HepG2 (cell line): ENCODE data around the gene CLEC16A. TPM values are rescaled to one million over a fixed set of nuclear protein-coding genes. Genes with fewer than 3 reads are reported as not detected.

Experiments used
- ATAC-seq: fragments of 200-7000 bp; cut with Tn5 transposase; 3 replicates; pipeline ENCODE4 v1.9.1; 2020; ENCODE audit warnings: mild to moderate bottlenecking, moderate library complexity
- BruUV-seq: library from RNA; stranded (reverse); fragments of 400-500 nt; replicated peaks from 2 replicates; lab custom pipeline; 2021; lab: Mats Ljungman, UMichigan
- CTCF ChIA-PET: fragments of 300-600 bp; formaldehyde crosslinking; extraction: SDS; loops from one replicate; lab custom pipeline; 2021; ENCODE audit warnings: low total read pairs, inconsistent platforms, low intra/inter-chr PET ratio; lab: Yijun Ruan, JAX
- POLR2A ChIA-PET: fragments of 350-600 bp; sonication (Branson Sonifier 250); formaldehyde crosslinking; loops from one replicate; lab custom pipeline; 2020; ENCODE audit warnings: antibody characterized with exemption, inconsistent platforms; lab: Yijun Ruan, JAX
- DNase-seq: peaks from one replicate; pipeline ENCODE4 v3.0.0-alpha.2; 2015; ENCODE audit warnings: low spot score
- FAIRE-seq: peaks from 3 replicates; lab custom pipeline; 2011; peaks lifted over from hg19 to GRCh38; lab: Jason Lieb, UNC
- H2AFZ ChIP-seq: one replicate; pipeline ENCODE4 v1.6.1; 2011; ENCODE audit warnings: low read length, inconsistent platforms
- H3K27ac ChIP-seq: fragments of 300-600 bp; 3 replicates; pipeline ENCODE4 v1.8.0; 2011; ENCODE audit warnings: mixed run types, mild to moderate bottlenecking, mixed read lengths, low read length, inconsistent platforms; ENCODE audit not compliant: insufficient read depth; ENCODE audit errors: extremely low read length
- H3K27me3 ChIP-seq, 2 experiments: fragments of 200-600 bp in 1 of 2; 2 replicates in 1 of 2; 3 replicates in 1 of 2; pipeline versions ENCODE4 v1.6.0 to v1.8.0; 2011; ENCODE audit warnings: low read length in 2 of 2, mild to moderate bottlenecking in 2 of 2, moderate library complexity in 2 of 2, inconsistent platforms in 1 of 2; ENCODE audit not compliant: insufficient read depth in 2 of 2, control insufficient read depth in 1 of 2
- H3K36me3 ChIP-seq, 2 experiments: fragments of 200-600 bp in 1 of 2; replicated peaks in 1 of 2; 2 replicates in 1 of 2; 3 replicates in 1 of 2; pipeline versions ENCODE4 v1.5.1 to v1.8.0; 2011; ENCODE audit warnings: low read length in 2 of 2, inconsistent platforms in 1 of 2; ENCODE audit not compliant: insufficient read depth in 2 of 2, control insufficient read depth in 1 of 2
- H3K4me1 ChIP-seq: 2 replicates; pipeline ENCODE4 v1.5.1; 2012; ENCODE audit warnings: low read length, inconsistent platforms; ENCODE audit not compliant: insufficient read depth
- H3K4me2 ChIP-seq: 2 replicates; pipeline ENCODE4 v1.6.0; 2011; ENCODE audit warnings: low read depth, low read length, inconsistent platforms
- H3K4me3 ChIP-seq, 3 experiments: fragments of 200-600 bp in 1 of 3; sonication (generic), shearing (Covaris generic) in 1 of 3; replicated peaks in 1 of 3; 2 replicates each; pipeline ENCODE4 v1.5.1; 2011 to 2016; ENCODE audit warnings: low read length in 3 of 3, inconsistent platforms in 2 of 3, low read depth in 2 of 3, mild to moderate bottlenecking in 2 of 3, control low read depth in 1 of 3, mixed read lengths in 1 of 3; ENCODE audit not compliant: insufficient read depth in 1 of 3
- H3K79me2 ChIP-seq: one replicate; pipeline ENCODE4 v1.6.1; 2011; ENCODE audit warnings: low read length, inconsistent platforms; ENCODE audit not compliant: insufficient read depth
- H3K9ac ChIP-seq: 2 replicates; pipeline ENCODE4 v1.6.0; 2011; ENCODE audit warnings: mild to moderate bottlenecking, low read depth, low read length, inconsistent platforms; ENCODE audit not compliant: insufficient read depth
- H3K9me3 ChIP-seq: 2 replicates; pipeline ENCODE4 v1.5.1; 2012; ENCODE audit warnings: mild to moderate bottlenecking, low read length
- H4K20me1 ChIP-seq: 2 replicates; pipeline ENCODE4 v1.6.0; 2011; ENCODE audit warnings: inconsistent platforms, mild to moderate bottlenecking, low read length, moderate library complexity; ENCODE audit not compliant: insufficient read depth
- BORCS8-MEF2B ChIP-seq: sonication (generic); formaldehyde crosslinking; IDR thresholded peaks from 2 replicates; pipeline ENCODE4 v1.8.0; 2022; ENCODE audit warnings: mild to moderate bottlenecking, missing genetic modification reagents
- GTF3A ChIP-seq: sonication (generic); formaldehyde crosslinking; conservative IDR thresholded peaks from 2 replicates; pipeline ENCODE4 v1.4.0; 2020; ENCODE audit warnings: mild to moderate bottlenecking, missing genetic modification reagents
- MED1 ChIP-seq: sonication (generic); formaldehyde crosslinking; IDR thresholded peaks from 2 replicates; pipeline ENCODE4 v1.4.0; 2020; ENCODE audit warnings: missing genetic modification reagents
- PRDM4 ChIP-seq: sonication (generic); formaldehyde crosslinking; IDR thresholded peaks from 2 replicates; pipeline ENCODE4 v1.9.0; 2021; ENCODE audit warnings: missing genetic modification reagents, borderline replicate concordance
- SPEN ChIP-seq: sonication (generic); formaldehyde crosslinking; IDR thresholded peaks from 2 replicates; pipeline ENCODE4 v1.5.1; 2020; ENCODE audit warnings: low read depth, mild to moderate bottlenecking, missing genetic modification reagents
- TEAD3 ChIP-seq: optimal IDR thresholded peaks from 2 replicates; pipeline ENCODE3; 2016; ENCODE audit warnings: borderline replicate concordance
- ZHX1 ChIP-seq: sonication (generic); formaldehyde crosslinking; IDR thresholded peaks from 2 replicates; pipeline ENCODE4 v1.8.1; 2022; ENCODE audit warnings: low read depth, mild to moderate bottlenecking, missing genetic modification reagents
- ZNF121 ChIP-seq: sonication (generic); formaldehyde crosslinking; IDR thresholded peaks from 2 replicates; pipeline ENCODE4 v1.5.0; 2020; ENCODE audit warnings: mild to moderate bottlenecking, missing genetic modification reagents
- ZNF280D ChIP-seq: sonication (generic); formaldehyde crosslinking; IDR thresholded peaks from 2 replicates; pipeline ENCODE4 v1.5.1; 2020; ENCODE audit warnings: mild to moderate bottlenecking, missing genetic modification reagents
- ZNF451 ChIP-seq: sonication (generic); formaldehyde crosslinking; IDR thresholded peaks from 2 replicates; pipeline ENCODE4 v1.5.0; 2020; ENCODE audit warnings: mild to moderate bottlenecking, missing genetic modification reagents
- ZNF850 ChIP-seq: sonication (generic); formaldehyde crosslinking; conservative IDR thresholded peaks from 2 replicates; pipeline ENCODE4 v1.9.0; 2021; ENCODE audit warnings: mild to moderate bottlenecking, missing genetic modification reagents
- WGBS: methylation state at CpG from one replicate; pipeline ENCODE4 v1.1.6; 2017; ENCODE audit warnings: low lambda C conversion rate; 5-methylcytosine and 5-hydroxymethylcytosine counted together
- in situ Hi-C: cut with HindIII; loops from 2 replicates; pipeline ENCODE4 v1.10.0; 2017; ENCODE audit warnings: low pct_unique_long_range_greater_than_20kb; ENCODE audit not compliant: extremely low pct_ligation_motif_present
- intact Hi-C: fragments of 100-400 bp; cut with micrococcal nuclease; formaldehyde crosslinking; loops from one replicate; pipeline ENCODE4 v1.10.0; 2022; ENCODE audit not compliant: unreplicated experiment
- polyA plus RNA-seq, 8 experiments: library from polyadenylated mRNA; depleted of rRNA in 3 of 8; stranded (reverse) in 7 of 8; unstranded in 1 of 8; fragments of >200 nt; fragmentation: Illumina TruSeq in 4 of 8; extraction: Trizol in 4 of 8; gene quantifications; 2 replicates each; pipeline versions ENCODE4 v1.2.1 to v1.2.3, GENCODE V29; 2011 to 2016; ENCODE audit warnings: low read depth in 4 of 8, missing spikeins in 1 of 8, mixed read lengths in 1 of 8; ENCODE audit not compliant: insufficient read depth in 1 of 8
- total RNA-seq, 5 experiments: library from RNA; depleted of rRNA; stranded (reverse); fragments of >200 nt; fragmentation: Illumina TruSeq; extraction: Trizol; gene quantifications; 2 replicates each; pipeline ENCODE4 v1.2.3, GENCODE V29; 2016; ENCODE audit warnings: low read depth in 1 of 5

The CLEC16A gene
- total and polyA plus RNA-seq, 2 of the 13 experiments (the other 11 are each of a cell fraction or from before 2014, with no cell fraction given), result 8.5 to 10.3 TPM

- H3K4me1 ChIP-seq, result peaks cover 6% of the 10 kb centered on the region
- intact Hi-C loops (no loop called here), in situ Hi-C loops (no loop called here)
- FAIRE-seq (no peak), ATAC-seq (no peak), DNase-seq (no peak)
- POLR2A ChIA-PET, result no interaction called here
- H4K20me1 ChIP-seq, result no peaks in the 10 kb centered on the region
- 89% methylated on average over 3 of the region's 3 CpGs for WGBS
- H3K36me3 ChIP-seq, result peaks cover 5 to 8% of the 10 kb centered on the region in 2 experiments; a peak in 4 of 5 replicates
- no TSS peak for BruUV-seq
- no peak overlapping the region for H3K4me2 ChIP-seq
- no peak overlapping the region for H3K27ac ChIP-seq
- H3K9me3 ChIP-seq, result no peaks in the 10 kb centered on the region
- H3K9ac ChIP-seq, result no peak overlapping the region
- no peak overlapping the region for H3K4me3 ChIP-seq
- no peaks in the 10 kb centered on the region for H3K27me3 ChIP-seq
- CTCF ChIA-PET, result no interaction called here
- H2AFZ ChIP-seq, result no peak overlapping the region
- no peaks in the 10 kb centered on the region for H3K79me2 ChIP-seq
- TF ChIP-seq SPEN (CRISPR knock-in tag) (no peak), ZNF850 (CRISPR knock-in tag) (no peak), MED1 (no peak), ZNF451 (CRISPR knock-in tag) (no peak), PRDM4 (no peak), ZNF121 (no peak), BORCS8-MEF2B (CRISPR knock-in tag) (no peak), ZNF280D (CRISPR knock-in tag) (no peak), ZHX1 (CRISPR knock-in tag) (no peak), GTF3A (CRISPR knock-in tag) (no peak), TEAD3 (CRISPR knock-in tag) (no peak)
These were observed 54.9 kb downstream of the CLEC16A start for GRCh38 chr16:10999300-10999699.
